Chondrocyte (in vitro differentiated cells): ENCODE data around the gene UGT1A5. TPM values are rescaled to one million over a fixed set of nuclear protein-coding genes. Genes with fewer than 3 reads are reported as not detected.
"Not testable (repeated sequence)": the region's sequence is repeated elsewhere in the genome, so short reads cannot be mapped to it uniquely, and the experiment has no call there.

Experiments
- DNase-seq: peaks from one replicate; pipeline ENCODE4 v3.0.0; 2021; ENCODE audit warnings: mixed read lengths, low spot score
- H3K27ac Mint-ChIP-seq: one replicate; pipeline ENCODE4 v1.8.0; 2021; ENCODE audit warnings: mild to moderate bottlenecking, moderate library complexity, mixed read lengths; ENCODE audit not compliant: unreplicated experiment
- H3K27me3 Mint-ChIP-seq: 2 replicates; pipeline ENCODE4 v1.8.0; 2021; ENCODE audit warnings: low read depth, mixed read lengths
- H3K36me3 Mint-ChIP-seq: 2 replicates; pipeline ENCODE4 v1.8.0; 2021; ENCODE audit warnings: low read depth, mixed read lengths
- H3K4me1 Mint-ChIP-seq: 2 replicates; pipeline ENCODE4 v1.8.0; 2021; ENCODE audit warnings: low read depth, mild to moderate bottlenecking, mixed read lengths
- H3K4me3 Mint-ChIP-seq: one replicate; pipeline ENCODE4 v1.8.0; 2021; ENCODE audit warnings: mild to moderate bottlenecking, moderate library complexity, mixed read lengths; ENCODE audit not compliant: unreplicated experiment
- H3K9me3 Mint-ChIP-seq: 2 replicates; pipeline ENCODE4 v1.8.0; 2021; ENCODE audit warnings: low read depth, mixed read lengths
- CTCF ChIP-seq: fragments of 200-600 bp; sonication (generic); IDR thresholded peaks from 2 replicates; pipeline ENCODE4 v1.5.0; 2021; ENCODE audit warnings: antibody characterized with exemption, mild to moderate bottlenecking, moderate library complexity
- total RNA-seq: library from RNA; stranded (reverse); gene quantifications from 3 replicates; pipeline ENCODE4 v1.2.1, GENCODE V29; 2021

Gene UGT1A5
- total RNA-seq, 1 donor from 2014 or later, result not detected

DNA sequence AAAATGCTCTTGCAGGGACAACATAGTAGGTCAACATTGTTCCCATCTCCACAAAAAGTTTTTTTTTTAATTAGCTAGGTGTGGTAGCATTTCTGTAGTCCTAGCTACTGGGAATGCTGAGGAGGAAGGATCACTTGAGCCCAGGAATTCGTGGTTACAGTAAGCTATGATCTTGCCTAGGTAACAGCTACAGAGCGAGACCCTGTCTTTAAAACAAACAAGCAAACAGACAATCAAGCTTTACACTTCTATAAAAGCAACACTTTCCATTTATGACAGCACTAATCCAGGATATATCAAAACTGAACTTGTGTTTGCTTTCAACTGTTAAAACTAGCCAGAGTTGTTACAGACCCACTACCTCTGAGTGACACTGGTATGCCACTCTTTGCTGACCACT lies 28.2 kb downstream of the UGT1A5 start:
- H3K9me3 Mint-ChIP-seq, result no peaks in the 10 kb centered on the region

GRCh38 chr2:233743464-233744259 lies 31.0 kb downstream of the UGT1A5 start:
- Mint-ChIP-seq H3K4me1 (no peaks in the 10 kb centered on the region), H3K27me3 (peaks cover 31% of the 10 kb centered on the region), H3K27ac (no peak overlapping the region), H3K36me3 (no peaks in the 10 kb centered on the region), H3K9me3 (peaks cover 4% of the 10 kb centered on the region), H3K4me3 (no peak overlapping the region)
- no peak for DNase-seq
- TF ChIP-seq CTCF, result no peak

More for the DNA sequence above, 28.2 kb downstream of the UGT1A5 start:
- Mint-ChIP-seq H3K27ac (no peak overlapping the region), H3K27me3 (peaks cover 21% of the 10 kb centered on the region), H3K4me3 (no peak overlapping the region), H3K4me1 (no peaks in the 10 kb centered on the region), H3K36me3 (no peaks in the 10 kb centered on the region)
- no peak for DNase-seq
- no peak for TF ChIP-seq CTCF

DNA sequence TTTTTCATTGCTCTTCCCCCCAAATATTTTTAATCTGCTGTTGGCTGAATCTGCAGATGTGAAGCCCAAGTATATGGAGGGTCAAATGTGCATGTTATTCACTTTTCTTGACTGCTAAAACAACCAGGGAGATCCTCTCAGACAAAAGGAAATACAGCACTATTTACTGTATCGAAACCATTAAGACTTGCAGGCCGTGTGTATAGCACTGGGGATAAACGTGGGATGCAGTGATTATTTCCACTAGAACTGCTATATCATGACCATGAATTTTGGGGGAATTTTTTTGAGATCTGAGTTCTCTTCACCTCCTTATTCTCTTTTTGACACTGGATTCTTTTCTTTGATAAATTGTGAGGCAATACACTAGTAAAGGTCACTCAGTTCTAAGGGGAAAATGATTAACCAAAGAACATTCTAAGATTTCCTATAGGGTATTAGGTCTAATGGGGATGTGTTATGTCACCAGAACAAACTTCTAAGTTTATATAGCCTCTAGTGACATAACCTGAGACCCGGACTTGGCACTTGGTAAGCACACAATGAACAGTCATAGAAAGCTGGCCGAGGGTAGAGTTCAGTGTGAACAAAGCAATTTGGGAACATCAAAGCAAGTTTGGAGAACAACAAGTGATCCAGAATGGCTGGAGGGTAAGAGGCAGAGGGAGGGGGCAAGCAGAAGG lies 32.5 kb downstream of the UGT1A5 start:
- H3K27ac Mint-ChIP-seq, result no peak overlapping the region
- H3K9me3 Mint-ChIP-seq, result peaks cover 9% of the 10 kb centered on the region
- peaks cover 35% of the 10 kb centered on the region for H3K27me3 Mint-ChIP-seq
- H3K36me3 Mint-ChIP-seq, result no peaks in the 10 kb centered on the region
- TF ChIP-seq CTCF, result no peak
- no peaks in the 10 kb centered on the region for H3K4me1 Mint-ChIP-seq
- no peak overlapping the region for H3K4me3 Mint-ChIP-seq
- no peak for DNase-seq

DNA sequence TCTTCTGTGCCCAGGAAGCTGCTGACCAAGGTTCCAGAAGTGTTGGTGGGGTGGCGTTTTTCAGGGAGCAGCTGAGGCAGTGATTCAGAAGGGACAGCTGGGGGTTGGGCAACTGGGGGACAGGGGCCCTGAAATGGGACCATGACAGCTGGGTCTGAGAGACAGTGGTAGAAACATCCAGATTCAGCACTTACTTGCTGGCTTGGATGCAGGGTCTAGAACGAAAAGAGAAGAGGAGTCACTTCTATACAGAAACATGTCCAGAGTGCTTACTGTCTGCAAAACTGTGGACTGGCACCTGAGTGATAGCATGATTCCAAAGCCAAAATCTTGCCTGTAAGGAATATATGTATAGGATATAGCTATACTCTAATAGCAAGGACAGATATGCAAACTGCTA lies 33.1 kb downstream of the UGT1A5 start:
- not testable (repeated sequence) for H3K9me3 Mint-ChIP-seq, H3K4me3 Mint-ChIP-seq, H3K27ac Mint-ChIP-seq, DNase-seq, H3K36me3 Mint-ChIP-seq, H3K4me1 Mint-ChIP-seq
- peaks cover 34% of the 10 kb centered on the region for H3K27me3 Mint-ChIP-seq

DNA sequence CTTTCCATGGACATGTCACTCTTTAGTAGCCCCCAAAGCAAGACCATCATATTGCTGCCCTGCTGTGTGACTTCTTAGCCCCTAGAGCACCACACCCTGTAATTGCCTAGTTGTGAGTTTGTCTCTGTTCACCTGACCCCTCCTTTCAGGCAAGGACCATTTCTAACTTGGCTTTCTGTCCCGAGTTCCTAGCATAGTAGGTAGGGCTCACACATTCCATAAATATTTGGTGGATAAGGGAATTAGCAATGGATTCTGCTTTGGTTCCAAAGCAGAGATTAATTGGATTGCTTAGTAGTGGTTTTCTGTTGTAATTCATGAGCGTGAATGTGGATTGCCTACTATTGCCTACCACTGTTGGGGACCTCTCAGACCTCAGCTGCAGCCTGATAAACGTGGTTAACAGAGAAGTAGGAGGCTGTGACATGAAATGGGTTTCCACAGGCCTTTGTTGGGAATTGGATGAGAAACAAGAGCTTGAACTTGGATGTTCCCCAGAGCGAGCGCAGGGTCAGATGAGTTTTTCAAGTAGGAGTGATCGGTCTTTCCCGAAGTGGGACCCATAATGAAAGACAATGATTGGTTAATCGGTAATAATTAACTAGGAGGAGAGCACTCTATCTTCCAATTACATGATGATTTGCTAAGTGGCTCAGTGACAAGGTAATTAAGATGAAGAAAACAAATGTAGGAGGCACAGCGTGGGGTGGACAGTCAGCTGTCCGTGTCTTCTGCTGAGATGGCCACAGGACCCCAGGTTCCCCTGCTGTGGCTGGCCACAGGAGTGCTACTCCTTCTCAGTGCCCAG lies 34.0 kb downstream of the UGT1A5 start:
- Mint-ChIP-seq H3K9me3 (peaks cover 10% of the 10 kb centered on the region), H3K4me3 (no peak overlapping the region), H3K4me1 (no peaks in the 10 kb centered on the region), H3K27me3 (peaks cover 36% of the 10 kb centered on the region), H3K27ac (no peak overlapping the region), H3K36me3 (peaks cover 2% of the 10 kb centered on the region)
- no peak for DNase-seq
- TF ChIP-seq CTCF, result no peak
